ENCODE results near the gene GNG3. TPM values are rescaled to one million over a fixed set of nuclear protein-coding genes. Genes with fewer than 3 reads are reported as not detected.

GNG3 gene
- total and polyA plus RNA-seq, 2 of the 4 experiments (the other 2 are of a cell fraction), result not detected

- ChIA-PET POLR2A (ENCODE audit: unreplicated experiment) (no interaction called here), CTCF (interaction anchor here (2.0 kb wide), 1 partner anchor 9 kb away, joined by 5 read pairs; the partner anchor contains the start of gene UBXN1)
- peak overlapping the region; percentile 66 for H2AK5ac ChIP-seq (ENCODE audit: low read depth, low read length)
- H3K79me1 ChIP-seq (ENCODE audit: low read depth in 1 of 2, low read length in 2 of 2), result no peaks in the 10 kb centered on the region
- no CpG with 5 or more reads among the region's 1 CpG for WGBS, 2 experiments (ENCODE audit: extremely low coverage in 2 of 2, insufficient read length in 1 of 2)
- no peaks in the 10 kb centered on the region for H3K27me3 ChIP-seq (ENCODE audit: control insufficient read depth, insufficient read depth, low read length)
- H3K9me3 ChIP-seq (ENCODE audit: control insufficient read depth, insufficient read depth, low read length), result no peaks in the 10 kb centered on the region
- peaks cover 21% of the 10 kb centered on the region for H3K36me3 ChIP-seq (ENCODE audit: control insufficient read depth, insufficient read depth, low read length)
- no peak overlapping the region for H3K4me3 ChIP-seq (ENCODE audit: insufficient read depth, low read depth, low read length)
- peak overlapping the region; percentile 4; the same call in 1 of the 3 replicates for H2BK15ac ChIP-seq (ENCODE audit: low read depth, low read length)
- H4K20me1 ChIP-seq (ENCODE audit: insufficient read depth, low read length), result 0 out of 2 replicates have a peak, but pooled peaks cover 6% of the 10 kb centered on the region
- peaks cover 6% of the 10 kb centered on the region; the same call in 1 of the 2 replicates for H3K9me1 ChIP-seq (ENCODE audit: insufficient read depth, low read length)
- H2BK5ac ChIP-seq (ENCODE audit: low read depth, low read length, poor library complexity, severe bottlenecking), result no peak overlapping the region
- peak overlapping the region; percentile 73 for H2AK9ac ChIP-seq (replicated peaks; ENCODE audit: low read depth, low read length, poor library complexity)
- TF ChIP-seq NFE2L2 (IDR thresholded peaks at IDR 0.05; ENCODE audit: low read depth, low read length) (no peak), MAFK (IDR thresholded peaks at IDR 0.05; ENCODE audit: low read depth, low read length) (no peak), POLR2A (IDR thresholded peaks at IDR 0.05; ENCODE audit: low read depth, low read length) (no peak), BHLHE40 (IDR thresholded peaks at IDR 0.05; ENCODE audit: low read depth, low read length) (no peak), SMC3 (IDR thresholded peaks at IDR 0.05; ENCODE audit: low read depth, low read length) (no peak), RFX5 (IDR thresholded peaks at IDR 0.05; ENCODE audit: low read depth, low read length) (no peak), CEBPB (IDR thresholded peaks at IDR 0.05; ENCODE audit: low read depth, low read length) (no peak), RCOR1 (IDR thresholded peaks at IDR 0.05; ENCODE audit: insufficient replicate concordance, low read length) (no peak), USF2 (IDR thresholded peaks at IDR 0.05; ENCODE audit: low read depth, low read length) (no peak), CTCF (conservative IDR thresholded peaks at IDR 0.05; ENCODE audit: low read depth, low read length) (no peak), FOS (IDR thresholded peaks at IDR 0.05; ENCODE audit: low read depth, low read length) (no peak), MAZ (IDR thresholded peaks at IDR 0.05; ENCODE audit: borderline replicate concordance, low read depth, low read length) (no peak), MXI1 (IDR thresholded peaks at IDR 0.05; ENCODE audit: borderline replicate concordance, low read depth, low read length) (no peak), RAD21 (IDR thresholded peaks at IDR 0.05; ENCODE audit: low read length) (no peak), CHD1 (IDR thresholded peaks at IDR 0.05; ENCODE audit: low read depth, low read length) (no peak), ELK1 (IDR thresholded peaks at IDR 0.05; ENCODE audit: borderline replicate concordance, low read depth, low read length) (no peak)
- intact Hi-C loops (cut with micrococcal nuclease) (no loop called here), in situ Hi-C loops (cut with MboI; ENCODE audit: low sequenced_read_pairs) (no loop called here), dilution Hi-C loops (cut with HindIII; ENCODE audit: low sequenced_read_pairs, unreplicated experiment) (no loop called here)
- ATAC-seq (ENCODE audit: low read depth) (no peak; the same call in 1 of the 2 replicates), DNase-seq (no peak)
- peak overlapping the region; percentile 2; the same call in 1 of the 2 replicates for H3K4me2 ChIP-seq (ENCODE audit: low read depth, low read length)
- no peak overlapping the region for H2BK20ac ChIP-seq (ENCODE audit: low read depth, low read length)
- H4K8ac ChIP-seq (ENCODE audit: low read depth in 2 of 2, low read length in 2 of 2), result peak overlapping the region; percentile 54 to 60; a peak in 2 of 4 replicates
- no peak overlapping the region for H3K18ac ChIP-seq (ENCODE audit: low read depth, low read length)
- H3K9ac ChIP-seq (ENCODE audit: low read depth, low read length), result no peak overlapping the region
- peak overlapping the region; percentile 5; the same call in 1 of the 2 replicates for H3K23ac ChIP-seq (ENCODE audit: low read depth, low read length)
- H3K4ac ChIP-seq (ENCODE audit: low read depth, low read length), result peak overlapping the region; percentile 4; the same call in 1 of the 2 replicates
- no peak overlapping the region; the same call in 1 of the 2 replicates for H3K14ac ChIP-seq (replicated peaks; ENCODE audit: low read depth, low read length)
- peaks cover 9% of the 10 kb centered on the region; the same call in 1 of the 2 replicates for H3K4me1 ChIP-seq (ENCODE audit: control insufficient read depth, insufficient read depth, low read length)
- no peak overlapping the region for H3K27ac ChIP-seq (ENCODE audit: insufficient read depth, low read length)
- no peak overlapping the region for H3K56ac ChIP-seq (ENCODE audit: extremely low read depth, insufficient read depth, low read length)
- H4K91ac ChIP-seq (ENCODE audit: insufficient read depth, low read depth, low read length), result peak overlapping the region; percentile 9; the same call in 1 of the 2 replicates
- no TSS peak for BruUV-seq (replicated peaks)
- H2AFZ ChIP-seq (replicated peaks; ENCODE audit: low read length, poor library complexity), result peak overlapping the region; percentile 48
- H2BK120ac ChIP-seq (ENCODE audit: low read depth, low read length), result no peak overlapping the region
- no peak overlapping the region; the same call in 1 of the 2 replicates for H4K5ac ChIP-seq (ENCODE audit: low read depth, low read length)
These were observed 19.0 kb upstream of the GNG3 start for GRCh38 chr11:62688491-62688890.

All from IMR-90 (cell line).